ENCODE data around the gene TFDP1. TPM values are rescaled to one million over a fixed set of nuclear protein-coding genes. Genes with fewer than 3 reads are reported as not detected.
"Not testable (repeated sequence)": the region's sequence is repeated elsewhere in the genome, so short reads cannot be mapped to it uniquely, and the experiment has no call there.

Gene TFDP1
- total and polyA plus RNA-seq, 5 donors: 37.1 to 54.2 (median 50.1) TPM

GRCh38 chr13:113620036-113620796, 35.7 kb downstream of the TFDP1 start:
- WGBS: 80% methylated on average over 15 of the region's 15 CpGs
- intact Hi-C loops (cut with DNase I): no loop called here
- no peaks in the 10 kb centered on the region for H3K27me3 ChIP-seq (ENCODE audit: control insufficient read depth, insufficient read depth)
- H3K27ac ChIP-seq (ENCODE audit: low read length): no peak overlapping the region
- ATAC-seq (peak in 1 of 2 donors; percentile 11), DNase-seq (peak in 1 of 3 donors; percentile 47)
- no peak overlapping the region for H3K4me3 ChIP-seq (ENCODE audit: low read length)
- peaks cover 8% of the 10 kb centered on the region for H3K4me1 ChIP-seq (ENCODE audit: control insufficient read depth, insufficient read depth, low read length)
- H3K9me3 ChIP-seq (ENCODE audit: control insufficient read depth, low read length): no peaks in the 10 kb centered on the region

- ATAC-seq (no peak), DNase-seq (peak in 1 of 3 donors; percentile 7)
- Histone ChIP-seq H3K27me3 (ENCODE audit: control insufficient read depth, insufficient read depth) (no peaks in the 10 kb centered on the region), H3K4me1 (ENCODE audit: control insufficient read depth, insufficient read depth, low read length) (peaks cover 8% of the 10 kb centered on the region), H3K9me3 (ENCODE audit: control insufficient read depth, low read length) (no peaks in the 10 kb centered on the region), H3K4me3 (ENCODE audit: low read length) (no peak overlapping the region), H3K27ac (ENCODE audit: low read length) (no peak overlapping the region)
- intact Hi-C loops (cut with DNase I): no loop called here
- 98% methylated on average over 15 of the region's 15 CpGs for WGBS
Observed at GRCh38 chr13:113621046-113621445, 36.5 kb downstream of the TFDP1 start.

GRCh38 chr13:113621498-113621897, 36.9 kb downstream of the TFDP1 start:
- H3K27me3 ChIP-seq (ENCODE audit: control insufficient read depth, insufficient read depth); intact Hi-C loops (cut with DNase I); H3K4me3 ChIP-seq (ENCODE audit: low read length); ATAC-seq; H3K27ac ChIP-seq (ENCODE audit: low read length); H3K4me1 ChIP-seq (ENCODE audit: control insufficient read depth, insufficient read depth, low read length); H3K9me3 ChIP-seq (ENCODE audit: control insufficient read depth, low read length): not testable (repeated sequence)
- peak in 1 of 3 donors; percentile 52 for DNase-seq
- WGBS: 78% methylated on average over 13 of the region's 13 CpGs

GRCh38 chr13:113621986-113622550, 37.5 kb downstream of the TFDP1 start:
- H3K4me3 ChIP-seq (ENCODE audit: low read length); ATAC-seq; H3K4me1 ChIP-seq (ENCODE audit: control insufficient read depth, insufficient read depth, low read length); H3K9me3 ChIP-seq (ENCODE audit: control insufficient read depth, low read length); intact Hi-C loops (cut with DNase I); H3K27ac ChIP-seq (ENCODE audit: low read length); H3K27me3 ChIP-seq (ENCODE audit: control insufficient read depth, insufficient read depth): not testable (repeated sequence)
- 94% methylated on average over 20 of the region's 20 CpGs for WGBS
- DNase-seq: peak in 1 of 3 donors; percentile 34

- Histone ChIP-seq H3K27me3 (ENCODE audit: control insufficient read depth, insufficient read depth) (no peaks in the 10 kb centered on the region), H3K9me3 (ENCODE audit: control insufficient read depth, low read length) (no peaks in the 10 kb centered on the region), H3K27ac (ENCODE audit: low read length) (no peak overlapping the region), H3K4me3 (ENCODE audit: low read length) (no peak overlapping the region), H3K4me1 (ENCODE audit: control insufficient read depth, insufficient read depth, low read length) (no peaks in the 10 kb centered on the region)
- DNase-seq: peak in 1 of 3 donors; percentile 23
- ATAC-seq: peak in 1 of 2 donors; percentile 25
- 92% methylated on average over 29 of the region's 29 CpGs for WGBS
- intact Hi-C loops (cut with DNase I): no loop called here
Observed at GRCh38 chr13:113622791-113623490, 38.4 kb downstream of the TFDP1 start.

- no peaks in the 10 kb centered on the region for H3K27me3 ChIP-seq (ENCODE audit: control insufficient read depth, insufficient read depth)
- ATAC-seq: peak; percentile 32 to 44
- WGBS: 93% methylated on average over 20 of the region's 20 CpGs
- no peak overlapping the region for H3K4me3 ChIP-seq (ENCODE audit: low read length)
- DNase-seq: peak in 1 of 3 donors; percentile 29
- H3K27ac ChIP-seq (ENCODE audit: low read length): no peak overlapping the region
- H3K4me1 ChIP-seq (ENCODE audit: control insufficient read depth, insufficient read depth, low read length): no peaks in the 10 kb centered on the region
- intact Hi-C loops (cut with DNase I): no loop called here
- H3K9me3 ChIP-seq (ENCODE audit: control insufficient read depth, low read length): no peaks in the 10 kb centered on the region
Observed at GRCh38 chr13:113623491-113624234, 39.1 kb downstream of the TFDP1 start.

GRCh38 chr13:113624235-113624587, 39.7 kb downstream of the TFDP1 start:
- Histone ChIP-seq H3K27ac (ENCODE audit: low read length) (no peak overlapping the region), H3K4me1 (ENCODE audit: control insufficient read depth, insufficient read depth, low read length) (no peaks in the 10 kb centered on the region), H3K9me3 (ENCODE audit: control insufficient read depth, low read length) (no peaks in the 10 kb centered on the region), H3K4me3 (ENCODE audit: low read length) (no peak overlapping the region), H3K27me3 (ENCODE audit: control insufficient read depth, insufficient read depth) (no peaks in the 10 kb centered on the region)
- intact Hi-C loops (cut with DNase I): no loop called here
- DNase-seq: no peak
- ATAC-seq: peak in 1 of 2 donors; percentile 22
- WGBS: 88% methylated on average over 9 of the region's 9 CpGs

- H3K9me3 ChIP-seq (ENCODE audit: control insufficient read depth, low read length); intact Hi-C loops (cut with DNase I); H3K4me3 ChIP-seq (ENCODE audit: low read length); ATAC-seq; H3K27me3 ChIP-seq (ENCODE audit: control insufficient read depth, insufficient read depth); H3K27ac ChIP-seq (ENCODE audit: low read length); H3K4me1 ChIP-seq (ENCODE audit: control insufficient read depth, insufficient read depth, low read length): not testable (repeated sequence)
- WGBS: 94% methylated on average over 14 of the region's 14 CpGs
- peak in 1 of 3 donors; percentile 19 for DNase-seq
Observed at GRCh38 chr13:113624640-113625304, 40.2 kb downstream of the TFDP1 start.

- H3K27me3 ChIP-seq (ENCODE audit: control insufficient read depth, insufficient read depth): no peaks in the 10 kb centered on the region
- intact Hi-C loops (cut with DNase I): no loop called here
- H3K4me1 ChIP-seq (ENCODE audit: control insufficient read depth, insufficient read depth, low read length): no peaks in the 10 kb centered on the region
- ATAC-seq (no peak), DNase-seq (peak in 1 of 3 donors; percentile 3)
- H3K4me3 ChIP-seq (ENCODE audit: low read length): no peak overlapping the region
- no peak overlapping the region for H3K27ac ChIP-seq (ENCODE audit: low read length)
- 76% methylated on average over 24 of the region's 24 CpGs for WGBS
- H3K9me3 ChIP-seq (ENCODE audit: control insufficient read depth, low read length): no peaks in the 10 kb centered on the region
Observed at GRCh38 chr13:113625965-113626721, 41.6 kb downstream of the TFDP1 start.

GRCh38 chr13:113627136-113627535, 42.6 kb downstream of the TFDP1 start:
- 88% methylated on average over 16 of the region's 16 CpGs for WGBS
- Histone ChIP-seq H3K27ac (ENCODE audit: low read length) (no peak overlapping the region), H3K9me3 (ENCODE audit: control insufficient read depth, low read length) (no peaks in the 10 kb centered on the region), H3K4me1 (ENCODE audit: control insufficient read depth, insufficient read depth, low read length) (no peaks in the 10 kb centered on the region), H3K27me3 (ENCODE audit: control insufficient read depth, insufficient read depth) (no peaks in the 10 kb centered on the region), H3K4me3 (ENCODE audit: low read length) (no peak overlapping the region)
- ATAC-seq (peak in 1 of 2 donors; percentile 27), DNase-seq (peak in 1 of 3 donors; percentile 36)
- intact Hi-C loops (cut with DNase I): no loop called here

Measured in right cardiac atrium (tissue), 5 donors.